ENCODE measurements around the gene NFIC.

GRCh38 chr19:3413796-3414327 is 47.5 kb downstream of the NFIC start:
- TF ChIP-seq, protein P1, sequence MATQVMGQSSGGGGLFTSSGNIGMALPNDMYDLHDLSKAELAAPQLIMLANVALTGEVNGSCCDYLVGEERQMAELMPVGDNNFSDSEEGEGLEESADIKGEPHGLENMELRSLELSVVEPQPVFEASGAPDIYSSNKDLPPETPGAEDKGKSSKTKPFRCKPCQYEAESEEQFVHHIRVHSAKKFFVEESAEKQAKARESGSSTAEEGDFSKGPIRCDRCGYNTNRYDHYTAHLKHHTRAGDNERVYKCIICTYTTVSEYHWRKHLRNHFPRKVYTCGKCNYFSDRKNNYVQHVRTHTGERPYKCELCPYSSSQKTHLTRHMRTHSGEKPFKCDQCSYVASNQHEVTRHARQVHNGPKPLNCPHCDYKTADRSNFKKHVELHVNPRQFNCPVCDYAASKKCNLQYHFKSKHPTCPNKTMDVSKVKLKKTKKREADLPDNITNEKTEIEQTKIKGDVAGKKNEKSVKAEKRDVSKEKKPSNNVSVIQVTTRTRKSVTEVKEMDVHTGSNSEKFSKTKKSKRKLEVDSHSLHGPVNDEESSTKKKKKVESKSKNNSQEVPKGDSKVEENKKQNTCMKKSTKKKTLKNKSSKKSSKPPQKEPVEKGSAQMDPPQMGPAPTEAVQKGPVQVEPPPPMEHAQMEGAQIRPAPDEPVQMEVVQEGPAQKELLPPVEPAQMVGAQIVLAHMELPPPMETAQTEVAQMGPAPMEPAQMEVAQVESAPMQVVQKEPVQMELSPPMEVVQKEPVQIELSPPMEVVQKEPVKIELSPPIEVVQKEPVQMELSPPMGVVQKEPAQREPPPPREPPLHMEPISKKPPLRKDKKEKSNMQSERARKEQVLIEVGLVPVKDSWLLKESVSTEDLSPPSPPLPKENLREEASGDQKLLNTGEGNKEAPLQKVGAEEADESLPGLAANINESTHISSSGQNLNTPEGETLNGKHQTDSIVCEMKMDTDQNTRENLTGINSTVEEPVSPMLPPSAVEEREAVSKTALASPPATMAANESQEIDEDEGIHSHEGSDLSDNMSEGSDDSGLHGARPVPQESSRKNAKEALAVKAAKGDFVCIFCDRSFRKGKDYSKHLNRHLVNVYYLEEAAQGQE (IDR thresholded peaks at IDR 0.05; ENCODE audit: low read depth): no peak
- no peak for TF ChIP-seq EP300 (IDR thresholded peaks at IDR 0.05; ENCODE audit: borderline replicate concordance)

All from Ishikawa (cell line).